GM19324 (cell line): ENCODE data around the gene PDZD11.
"Not testable (repeated sequence)": the region's sequence is repeated elsewhere in the genome, so short reads cannot be mapped to it uniquely, and the experiment has no call there.

Experiments used
- ATAC-seq: cut with Tn5 transposase; IDR thresholded peaks from one replicate; pipeline ENCODE4 v1.9.1; 2021; ENCODE audit warnings: mild to moderate bottlenecking, moderate library complexity; ENCODE audit not compliant: unreplicated experiment, low FRiP score

PDZD11 gene, protein sequence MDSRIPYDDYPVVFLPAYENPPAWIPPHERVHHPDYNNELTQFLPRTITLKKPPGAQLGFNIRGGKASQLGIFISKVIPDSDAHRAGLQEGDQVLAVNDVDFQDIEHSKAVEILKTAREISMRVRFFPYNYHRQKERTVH

DNA sequence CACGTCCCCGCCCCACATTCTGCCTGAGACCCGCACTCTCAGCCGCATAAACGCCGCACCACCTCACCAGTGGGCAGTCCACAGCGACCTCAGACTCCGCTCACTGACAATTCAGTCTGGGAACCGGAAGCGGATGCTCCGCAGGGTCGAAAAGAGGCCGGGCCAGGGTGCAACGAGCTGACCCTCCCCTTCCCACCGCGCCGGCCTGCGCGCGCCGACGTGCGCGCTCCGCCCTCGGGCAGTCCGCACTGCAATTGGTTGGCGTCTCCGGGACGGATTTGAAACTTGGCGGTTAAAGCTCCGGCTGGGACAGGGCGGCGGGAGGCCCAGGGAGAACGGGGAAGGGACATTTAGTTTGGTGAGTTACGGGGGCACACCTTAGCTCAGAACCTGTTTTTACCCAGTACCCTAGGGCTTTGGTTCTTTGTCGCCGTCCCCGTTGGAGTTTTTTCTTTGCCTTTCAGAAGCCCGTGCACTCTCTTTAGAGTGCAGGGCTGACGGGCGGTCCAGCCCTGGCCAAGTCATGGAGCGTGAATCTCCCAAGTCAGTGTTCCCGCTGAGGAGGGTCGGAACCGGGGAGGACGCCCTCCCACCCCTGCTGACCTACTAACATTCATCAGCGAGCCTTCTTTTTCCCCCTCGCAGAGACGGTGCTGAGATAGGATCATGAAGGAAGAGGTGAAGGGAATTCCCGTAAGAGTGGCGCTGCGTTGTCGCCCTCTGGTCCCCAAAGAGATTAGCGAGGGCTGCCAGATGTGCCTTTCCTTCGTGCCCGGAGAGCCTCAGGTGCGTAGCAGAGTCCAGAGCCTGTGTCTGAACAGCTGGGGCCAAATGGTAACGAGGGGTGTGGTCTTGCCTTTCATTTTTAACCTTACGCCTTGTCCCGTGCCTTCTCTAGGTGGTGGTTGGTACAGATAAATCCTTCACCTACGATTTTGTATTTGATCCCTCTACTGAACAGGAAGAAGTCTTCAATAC lies at the start of gene PDZD11, which contains the start of gene KIF4A:
PDZD11 (minus strand) TSS at position 135 of the 978 bp plus-strand sequence. CDS start 586 bp downstream, outside the sequence.
KIF4A (plus strand) TSS at position 312 of the 978 bp plus-strand sequence; CDS start at position 667, 355 bp downstream.
- peak; percentile 95 for ATAC-seq

DNA sequence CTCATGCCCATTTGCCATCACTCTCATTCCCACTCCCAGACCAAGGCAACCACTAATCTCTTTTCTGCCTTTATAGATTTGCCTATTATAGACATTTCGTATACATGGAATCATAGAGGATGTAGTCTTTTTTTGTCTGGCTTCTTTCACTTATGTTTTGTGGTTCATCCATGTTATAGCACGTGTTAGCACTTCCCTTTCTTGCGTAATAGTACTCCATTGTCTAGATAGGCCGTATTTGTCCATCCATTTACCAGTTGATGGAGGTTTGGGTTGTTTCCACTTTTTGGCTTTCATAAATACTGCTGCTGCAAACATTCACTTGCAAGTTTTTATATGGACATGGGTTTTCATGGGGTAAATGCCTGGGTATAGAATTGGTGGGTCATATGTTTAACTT lies 48.6 kb upstream of the PDZD11 start:
- no peak for ATAC-seq

DNA sequence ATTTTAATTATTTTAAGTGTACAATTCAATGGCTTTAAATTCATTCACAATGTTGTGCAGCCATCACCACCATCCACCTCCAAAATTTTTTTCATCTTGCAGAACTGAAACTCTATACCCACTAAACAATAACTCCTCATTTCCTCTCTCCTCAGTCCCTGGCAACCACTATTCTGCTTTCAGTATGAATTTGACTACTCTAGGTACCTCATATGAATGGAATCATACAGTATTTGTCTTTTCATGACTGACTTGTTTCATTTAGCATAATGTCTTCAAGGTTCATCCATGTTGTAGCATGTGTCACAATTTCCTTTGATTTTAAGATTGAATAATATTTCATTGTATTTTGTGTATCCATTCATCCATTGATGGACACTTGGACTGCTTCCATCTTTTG lies 47.0 kb upstream of the PDZD11 start:
- peak; percentile 96 for ATAC-seq

DNA sequence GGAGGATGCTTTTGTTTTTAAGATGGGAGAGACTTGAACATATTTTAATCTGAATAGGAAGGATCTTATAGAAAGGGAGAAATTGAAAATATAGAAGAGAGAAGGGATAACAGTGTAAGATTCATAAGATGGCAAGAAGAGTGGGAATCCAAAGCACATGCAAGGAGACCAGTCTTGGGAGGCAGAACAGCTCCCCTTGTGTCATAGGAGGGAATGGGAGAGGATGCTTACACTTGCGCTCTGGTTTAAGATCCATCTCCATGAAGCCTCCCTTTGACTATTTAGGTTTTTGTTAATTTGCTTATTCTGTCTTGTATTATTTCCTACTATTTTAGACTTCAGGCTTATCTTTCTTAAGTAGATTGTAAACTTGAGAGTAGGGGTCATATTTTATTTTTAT lies 42.9 kb upstream of the PDZD11 start:
- ATAC-seq, result no peak

DNA sequence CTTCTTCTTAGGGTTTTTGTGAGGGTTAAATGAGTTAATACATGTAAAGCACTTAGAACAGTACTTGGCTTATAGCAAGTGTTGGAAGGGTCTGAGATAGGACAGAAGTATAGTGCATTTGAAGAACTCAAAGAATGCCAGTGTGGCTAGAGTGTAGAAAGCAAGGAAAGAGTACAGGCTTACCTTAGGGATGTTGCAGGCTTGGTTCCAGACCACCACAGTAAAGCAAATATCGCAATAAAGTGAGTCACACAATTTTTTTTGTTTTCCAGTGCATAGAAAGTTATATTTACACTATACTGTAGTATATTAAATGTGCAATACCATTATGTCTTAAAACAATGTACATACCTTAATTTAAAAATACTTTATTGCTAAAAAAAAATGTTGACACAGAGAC lies 41.4 kb upstream of the PDZD11 start:
- ATAC-seq, result no peak

DNA sequence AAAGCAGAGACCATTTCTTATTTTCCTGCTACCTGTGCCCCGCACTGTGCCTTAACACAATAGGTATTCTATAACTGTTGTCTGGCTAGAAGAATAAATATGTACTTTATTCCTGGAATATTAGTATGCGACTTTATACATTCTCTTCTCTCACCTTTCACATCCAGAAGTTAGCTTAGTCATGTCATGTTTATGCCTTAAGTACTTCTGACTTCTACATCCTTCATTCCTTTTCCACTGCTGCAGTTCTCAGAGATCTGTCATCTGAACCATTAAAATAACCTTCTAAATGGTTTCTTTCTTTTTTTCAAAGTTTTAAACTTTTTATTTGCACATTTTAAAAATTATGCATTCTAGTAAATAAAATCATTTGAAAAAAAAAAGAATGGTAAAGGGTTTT lies 34.6 kb upstream of the PDZD11 start:
- ATAC-seq, result no peak

DNA sequence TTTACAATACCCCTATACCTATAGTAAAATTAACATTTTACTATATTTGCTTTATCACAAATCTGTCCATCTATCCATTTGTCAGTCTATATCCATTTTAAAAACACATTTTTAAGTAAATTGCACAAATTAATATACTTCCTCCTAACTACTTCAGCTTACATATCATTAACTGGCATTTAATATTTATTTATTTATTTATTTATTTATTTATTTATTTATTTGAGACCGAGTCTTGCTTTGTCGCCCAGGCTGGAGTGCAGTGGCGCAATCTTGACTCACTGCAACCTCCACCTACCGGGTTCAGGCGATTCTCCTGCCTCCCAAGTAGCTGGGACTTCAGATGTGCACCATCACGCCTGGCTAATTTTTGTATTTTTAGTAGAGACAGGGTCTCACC lies 33.9 kb upstream of the PDZD11 start:
- ATAC-seq, result not testable (repeated sequence)

DNA sequence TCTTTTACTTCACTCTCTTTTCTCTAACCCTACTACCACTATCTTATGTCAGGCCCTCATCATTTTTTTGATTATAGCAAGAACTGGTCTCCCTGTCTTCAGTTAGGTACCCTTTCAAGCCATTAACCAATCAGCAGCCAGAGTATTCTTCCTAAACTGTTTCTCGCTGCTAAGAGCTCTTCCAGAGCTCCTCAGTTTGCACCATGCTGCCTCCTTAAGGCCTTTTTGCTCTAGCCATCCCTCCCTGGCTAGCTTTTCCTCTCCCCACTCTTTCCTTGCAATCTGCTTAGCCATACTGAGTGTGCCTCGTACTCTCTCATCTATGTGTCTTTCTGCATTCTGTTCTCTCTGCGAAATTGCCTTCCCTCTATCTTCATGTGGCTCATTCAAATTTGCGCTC lies 33.1 kb upstream of the PDZD11 start:
- ATAC-seq, result no peak

DNA sequence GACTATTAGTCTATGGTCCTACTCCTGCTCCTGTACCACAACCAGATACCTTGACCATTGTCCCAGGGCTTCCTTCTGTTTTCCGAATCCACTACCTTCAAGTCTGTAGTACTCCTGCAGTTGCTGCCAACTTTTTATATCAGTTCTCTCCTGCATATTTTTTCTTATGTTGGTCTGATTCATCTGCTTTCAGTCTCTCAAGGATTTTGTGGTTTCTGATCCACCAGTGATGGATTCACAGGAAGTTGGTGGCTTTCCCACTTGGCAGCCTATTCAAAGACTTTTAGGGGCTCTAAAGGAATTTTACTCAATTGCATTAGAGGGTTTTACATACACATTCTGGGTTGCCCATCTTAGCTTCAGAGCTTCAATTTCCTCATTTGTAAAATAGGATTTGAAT lies 23.8 kb upstream of the PDZD11 start:
- no peak for ATAC-seq

DNA sequence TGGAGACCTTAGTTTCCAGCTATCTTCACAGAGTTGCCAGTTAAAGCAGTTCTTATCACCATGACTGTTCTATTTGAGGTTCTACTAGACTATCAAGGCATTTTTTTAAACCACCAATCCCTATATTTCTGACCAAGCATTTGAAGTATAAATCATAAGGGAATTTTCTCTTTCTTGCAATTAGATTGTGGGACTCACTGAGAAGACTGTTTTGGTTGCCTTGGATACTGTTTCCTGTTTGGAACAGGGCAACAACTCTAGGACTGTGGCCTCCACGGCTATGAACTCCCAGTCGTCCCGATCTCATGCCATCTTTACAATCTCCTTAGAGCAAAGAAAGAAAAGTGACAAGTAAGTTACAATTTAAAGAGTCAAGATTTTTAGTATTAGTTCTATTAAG lies 12.0 kb upstream of the PDZD11 start:
- ATAC-seq, result no peak

DNA sequence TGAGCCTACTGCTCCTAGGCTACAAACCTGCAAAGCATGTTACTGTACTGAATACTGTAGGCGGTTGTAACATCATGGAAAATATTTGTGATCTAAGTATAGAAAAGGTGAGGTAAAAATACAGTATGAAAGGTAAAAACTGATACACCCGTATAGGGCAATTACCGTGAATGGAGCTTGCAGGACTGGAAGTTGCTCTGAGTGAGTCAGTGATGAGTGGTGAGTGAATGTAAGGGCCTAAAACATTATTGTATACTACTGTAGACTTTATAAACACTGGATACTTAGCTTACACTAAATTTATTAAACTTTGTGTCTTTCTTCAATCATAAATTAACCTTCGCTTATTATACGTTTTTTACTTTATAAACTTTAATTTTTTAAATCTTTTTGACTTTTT lies 3.9 kb upstream of the PDZD11 start:
- ATAC-seq, result no peak

DNA sequence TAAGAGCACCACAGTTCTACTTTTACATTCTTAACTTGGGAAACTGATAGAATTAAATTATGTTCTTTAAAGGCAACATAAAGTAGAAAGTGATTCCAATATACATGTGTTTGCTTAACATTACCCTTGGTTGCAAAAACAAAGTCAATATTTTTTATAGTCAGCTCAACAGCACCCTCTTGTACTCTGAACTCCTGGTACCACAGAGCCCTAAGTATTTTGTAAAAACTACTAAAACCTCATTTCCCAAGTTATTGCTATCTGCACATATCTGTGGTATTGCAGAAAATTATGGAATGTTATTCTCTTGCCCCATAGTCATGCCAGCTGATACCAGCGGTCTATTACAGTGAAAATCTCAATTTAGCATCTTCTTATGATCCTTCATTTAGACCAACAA lies 3.1 kb upstream of the PDZD11 start:
- ATAC-seq, result no peak

DNA sequence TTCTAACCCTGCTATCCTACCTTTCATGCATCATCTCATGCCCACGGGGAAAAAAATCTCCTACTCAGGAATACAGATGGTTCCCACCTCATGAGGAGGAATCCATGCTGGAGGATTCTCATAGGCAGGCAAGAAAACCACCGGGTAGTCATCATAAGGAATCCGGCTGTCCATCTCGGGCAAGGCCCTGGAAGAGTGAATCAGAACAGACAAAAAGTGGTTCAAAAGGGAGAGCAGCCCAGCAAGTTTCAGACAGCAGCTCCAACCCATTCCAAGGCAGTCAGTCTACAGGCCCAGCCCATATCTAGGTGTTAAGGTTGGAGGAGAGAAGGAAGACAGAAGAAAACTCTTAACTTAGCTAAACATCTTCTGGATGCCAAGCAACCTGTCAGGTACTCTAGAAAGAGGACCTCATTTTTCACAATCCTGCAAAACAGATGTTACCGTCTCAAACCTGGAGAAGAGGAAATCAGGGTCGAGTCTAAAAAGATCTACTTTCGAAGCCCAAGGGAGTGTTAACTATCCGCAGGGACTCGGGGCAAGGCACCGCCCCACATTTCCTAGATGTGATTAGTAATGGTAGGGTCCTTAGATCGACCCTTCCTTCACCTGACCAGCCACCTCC lies 447 bp downstream of the PDZD11 start:
- ATAC-seq, result no peak

DNA sequence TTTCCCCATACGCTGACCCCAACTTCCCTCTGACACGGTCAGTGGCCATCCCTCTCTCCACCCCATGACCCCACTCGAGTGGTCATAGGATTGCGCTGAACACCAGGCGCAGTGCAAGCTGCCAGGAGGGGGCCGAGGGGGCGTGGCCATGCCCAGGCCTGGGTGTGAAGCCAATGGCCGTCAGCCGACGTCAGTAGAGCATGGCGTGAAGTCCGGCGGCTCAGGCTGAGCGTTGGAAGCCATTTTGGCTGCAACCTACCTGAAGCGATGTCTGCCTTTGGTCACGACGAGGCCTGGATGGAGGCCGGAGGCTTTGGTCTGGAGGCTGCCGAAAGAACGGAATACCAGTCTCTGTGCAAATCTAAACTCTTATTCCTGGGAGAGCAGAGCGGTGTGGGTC lies 7.8 kb downstream of the PDZD11 start, which contains the start of gene RAB41:
RAB41 (plus strand) TSS at position 222 of the 400 bp plus-strand sequence; CDS start at position 268, 46 bp downstream.
- no peak for ATAC-seq

DNA sequence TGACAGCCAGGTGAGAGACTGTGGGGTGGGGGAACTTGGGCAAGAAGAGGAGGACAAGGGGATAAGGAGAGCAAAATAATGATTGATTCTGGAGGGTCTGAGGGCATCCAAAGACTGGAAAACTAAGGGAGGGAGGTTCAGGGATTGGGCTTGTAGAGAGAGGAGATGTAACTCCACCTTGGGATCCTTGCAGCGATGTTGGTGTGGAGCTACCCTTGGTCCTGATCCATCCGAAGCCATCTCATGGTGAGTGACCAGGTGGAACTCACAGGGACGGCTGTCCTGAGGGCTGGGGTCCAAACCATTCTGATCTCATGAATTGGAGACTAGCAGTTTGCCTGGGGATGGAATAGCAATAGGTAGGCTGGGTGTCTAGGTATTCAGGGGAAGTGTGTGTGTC lies 9.2 kb downstream of the PDZD11 start:
- no peak for ATAC-seq

DNA sequence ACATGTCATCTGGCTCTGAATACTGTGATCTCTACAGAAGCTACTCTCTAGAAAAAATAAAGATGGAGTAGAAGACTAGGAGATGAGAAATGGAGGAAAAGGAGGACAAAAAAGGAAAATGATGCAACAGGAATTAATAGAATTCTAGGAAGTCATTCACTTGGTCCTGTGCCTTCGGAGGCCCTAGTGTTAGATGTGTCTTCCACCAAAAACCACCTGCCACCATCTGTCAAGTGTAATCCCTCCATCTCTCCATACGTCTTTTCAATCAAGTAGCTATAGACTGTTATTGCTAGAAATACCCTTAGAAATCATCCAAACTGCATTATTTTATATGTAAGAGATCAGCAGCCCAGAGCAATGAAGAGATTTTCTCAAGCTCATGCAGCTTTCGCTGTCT lies 10.6 kb downstream of the PDZD11 start:
- no peak for ATAC-seq

DNA sequence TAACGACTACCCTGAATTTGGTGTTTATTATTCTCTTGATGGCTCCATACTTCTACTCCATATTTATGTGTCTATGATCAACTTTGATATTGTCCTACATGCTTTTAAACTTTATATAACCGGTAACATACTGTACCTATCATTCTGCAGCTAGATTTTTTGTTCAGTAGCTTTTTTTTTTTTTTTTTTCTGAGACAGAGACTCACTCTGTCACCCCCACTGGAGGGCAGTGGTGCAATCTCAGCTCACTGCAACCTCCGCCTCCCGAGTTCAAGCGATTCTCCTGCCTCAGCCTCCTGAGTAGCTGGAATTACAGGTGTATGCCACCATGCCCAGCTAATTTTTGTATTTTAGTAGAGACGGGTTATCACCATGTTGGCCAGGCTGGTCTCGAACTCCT lies 15.7 kb downstream of the PDZD11 start:
- not testable (repeated sequence) for ATAC-seq

DNA sequence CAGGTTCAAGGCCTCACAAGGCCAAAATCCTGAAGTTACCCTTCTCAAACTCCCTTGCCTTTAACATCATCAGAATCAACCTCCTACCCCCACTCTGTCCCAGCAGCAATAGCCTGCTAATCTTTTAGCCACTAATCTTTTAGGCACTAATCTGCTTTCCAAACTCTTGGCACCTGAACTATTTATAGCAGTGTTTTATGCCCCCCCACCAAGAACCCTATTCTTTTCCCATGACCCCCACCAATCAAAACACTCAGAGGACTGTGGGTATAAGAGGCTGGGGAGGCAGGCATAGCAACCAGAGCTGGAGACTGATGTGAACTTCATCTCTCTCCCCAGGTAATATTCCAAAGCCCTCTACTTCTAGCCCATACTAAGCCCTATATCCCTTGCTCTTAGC lies 21.7 kb downstream of the PDZD11 start, which contains the start of gene ARR3:
ARR3 (plus strand) TSS at position 301 of the 400 bp plus-strand sequence. CDS start 1,052 bp downstream, outside the sequence.
- ATAC-seq, result no peak

DNA sequence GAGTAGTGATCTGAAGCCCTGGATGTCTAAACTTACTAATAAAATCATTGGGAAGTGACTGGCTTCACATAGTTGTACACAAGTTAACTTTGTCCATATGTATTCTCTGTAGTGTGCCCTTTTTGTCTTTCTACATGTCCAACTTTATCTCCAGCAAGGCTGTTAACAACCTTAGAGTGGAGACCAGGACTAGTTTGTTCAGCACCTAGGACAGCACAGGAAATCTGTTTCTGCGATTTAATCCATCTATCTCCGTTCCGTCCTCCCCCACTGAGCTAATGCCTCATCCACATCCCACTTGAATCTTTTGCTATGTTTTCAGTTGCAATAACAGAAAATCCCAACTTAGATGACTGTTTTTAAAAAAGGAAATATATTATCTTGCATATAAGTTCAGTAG lies 24.9 kb downstream of the PDZD11 start:
- no peak for ATAC-seq

DNA sequence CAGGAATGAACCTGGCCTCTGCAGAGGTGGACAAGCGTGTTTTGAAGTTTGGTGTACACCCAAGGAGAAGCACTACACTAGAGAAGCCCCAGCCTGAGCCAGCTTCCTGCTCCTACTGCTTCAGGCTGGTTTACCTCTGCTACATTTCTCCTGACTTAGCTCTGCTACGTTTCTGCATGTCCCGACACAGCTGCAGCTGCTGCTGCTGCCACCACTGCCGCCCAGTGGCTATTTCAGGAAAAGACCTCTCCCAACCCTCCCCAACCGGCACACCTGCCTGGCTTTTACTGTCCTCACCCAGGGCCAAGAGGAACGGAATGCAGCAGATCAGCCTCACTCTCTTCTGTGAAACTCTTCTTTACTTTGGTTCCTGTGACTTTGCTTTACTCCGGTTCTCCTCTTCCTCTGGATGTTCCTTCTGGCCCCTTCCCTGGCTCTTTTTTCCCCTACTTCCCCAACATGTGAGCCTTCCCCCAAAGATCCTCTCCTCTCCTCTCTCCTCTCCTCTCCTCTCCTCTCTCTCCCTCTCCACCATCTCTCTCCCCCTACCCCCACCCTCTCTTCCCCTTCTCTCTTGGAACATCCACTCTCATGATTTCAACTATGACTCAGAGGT lies 26.7 kb downstream of the PDZD11 start:
- no peak for ATAC-seq

DNA sequence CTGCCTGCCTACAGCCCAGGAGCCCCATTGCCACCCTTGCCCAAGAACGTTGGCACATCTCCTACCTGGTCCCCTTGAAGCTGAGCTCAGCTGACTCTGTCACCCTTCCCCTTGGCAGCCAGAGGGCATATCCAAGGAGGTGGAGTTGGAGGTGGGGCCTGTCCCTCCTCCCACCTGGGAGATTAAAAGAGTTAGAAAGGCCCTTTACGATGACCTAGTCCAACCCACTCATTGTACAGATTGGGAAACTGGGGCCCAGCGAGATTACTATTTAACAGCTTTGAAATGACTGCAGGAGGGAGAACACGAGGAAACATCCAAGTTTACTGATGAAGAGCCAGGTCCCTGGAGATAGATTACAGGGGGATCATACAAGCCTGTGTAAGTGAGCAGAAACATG lies 29.6 kb downstream of the PDZD11 start, which contains the start of gene P2RY4:
P2RY4 (minus strand) TSS at position 101 of the 400 bp plus-strand sequence. CDS start 580 bp downstream, outside the sequence.
- no peak for ATAC-seq
